ENCODE measurements around the gene ADNP2. TPM values are rescaled to one million over a fixed set of nuclear protein-coding genes. Genes with fewer than 3 reads are reported as not detected.

ADNP2 gene
- total RNA-seq, 1 donor from 2014 or later = 5.4 TPM

- ATAC-seq = no peak
- DNase-seq (ENCODE audit: low spot score) = no peak
These were observed 79.8 kb downstream of the ADNP2 start for GRCh38 chr18:80188643-80189530.

- ATAC-seq (no peak), DNase-seq (ENCODE audit: low spot score) (no peak)
These were observed 80.4 kb downstream of the ADNP2 start for GRCh38 chr18:80189531-80189865.

Other genes with a start within 250 kb of the ADNP2 start
- gene SLC66A2, start 157.6 kb upstream of the ADNP2 start, total RNA-seq = 140 TPM
- 20.2 TPM for gene HSBP1L1, start 144.6 kb upstream of the ADNP2 start, total RNA-seq
- gene TXNL4A, start 120.7 kb upstream of the ADNP2 start, total RNA-seq = 48.3 TPM
- 20.7 TPM for gene RBFA, start 74.8 kb upstream of the ADNP2 start, total RNA-seq
- 2.3 TPM for gene PARD6G, start 138.3 kb downstream of the ADNP2 start, total RNA-seq

Measured in left lobe of liver (tissue), 2 donors.